ENCODE measurements around the gene DOCK4. TPM values are rescaled to one million over a fixed set of nuclear protein-coding genes. Genes with fewer than 3 reads are reported as not detected.
A peak's percentile ranks its signal among the peaks of the same experiment; 100 is the strongest.

The DOCK4 gene
- total and polyA plus RNA-seq, 5 donors from 2014 or later, result 0.44 TPM; not detected in 4

DNA sequence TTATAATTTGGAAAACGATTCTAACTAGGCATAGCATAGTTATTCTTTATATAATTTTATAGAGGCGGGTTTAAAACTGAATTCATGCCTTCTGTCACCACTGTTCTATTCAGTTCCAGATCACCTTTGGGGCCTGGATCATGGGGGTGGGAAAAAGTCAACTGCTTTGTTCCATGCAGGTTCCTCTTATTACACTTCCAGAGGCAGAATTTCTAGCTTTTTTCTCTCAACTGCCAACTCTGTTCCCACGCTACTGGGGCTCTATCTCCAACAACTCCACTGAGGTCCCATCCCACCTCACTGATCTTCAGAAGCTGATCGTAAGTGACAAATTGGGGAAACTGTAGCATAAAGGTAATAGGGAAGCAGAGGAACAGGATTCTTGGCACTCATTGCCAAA lies 360.3 kb downstream of the DOCK4 start:
- H3K27me3 ChIP-seq (ENCODE audit: control insufficient read depth, insufficient read depth, low read length), result no peaks in the 10 kb centered on the region
- no peaks in the 10 kb centered on the region for H3K36me3 ChIP-seq (ENCODE audit: control insufficient read depth, insufficient read depth, low read length)
- ATAC-seq (ENCODE audit: low read depth in 2 of 2), result no peak
- Mint-ChIP-seq H3K27ac (no peak overlapping the region), H3K4me3 (no peak overlapping the region), H3K4me1 (no peaks in the 10 kb centered on the region), H3K36me3 (no peaks in the 10 kb centered on the region), H3K27me3 (no peaks in the 10 kb centered on the region), H3K9me3 (peaks cover 0 to 9% (median 0%) of the 10 kb centered on the region in 7 donors)
- H3K4me3 ChIP-seq (ENCODE audit: low read depth, low read length), result no peak overlapping the region
- no peak overlapping the region for H3K27ac ChIP-seq (ENCODE audit: insufficient read depth, low read length, poor library complexity, severe bottlenecking)
- H3K4me1 ChIP-seq (ENCODE audit: control insufficient read depth, insufficient read depth, low read length, poor library complexity, severe bottlenecking), result no peaks in the 10 kb centered on the region
- no peaks in the 10 kb centered on the region for H3K9me3 ChIP-seq (ENCODE audit: control insufficient read depth in 2 of 2, low read length in 2 of 2)
- no peak for DNase-seq

DNA sequence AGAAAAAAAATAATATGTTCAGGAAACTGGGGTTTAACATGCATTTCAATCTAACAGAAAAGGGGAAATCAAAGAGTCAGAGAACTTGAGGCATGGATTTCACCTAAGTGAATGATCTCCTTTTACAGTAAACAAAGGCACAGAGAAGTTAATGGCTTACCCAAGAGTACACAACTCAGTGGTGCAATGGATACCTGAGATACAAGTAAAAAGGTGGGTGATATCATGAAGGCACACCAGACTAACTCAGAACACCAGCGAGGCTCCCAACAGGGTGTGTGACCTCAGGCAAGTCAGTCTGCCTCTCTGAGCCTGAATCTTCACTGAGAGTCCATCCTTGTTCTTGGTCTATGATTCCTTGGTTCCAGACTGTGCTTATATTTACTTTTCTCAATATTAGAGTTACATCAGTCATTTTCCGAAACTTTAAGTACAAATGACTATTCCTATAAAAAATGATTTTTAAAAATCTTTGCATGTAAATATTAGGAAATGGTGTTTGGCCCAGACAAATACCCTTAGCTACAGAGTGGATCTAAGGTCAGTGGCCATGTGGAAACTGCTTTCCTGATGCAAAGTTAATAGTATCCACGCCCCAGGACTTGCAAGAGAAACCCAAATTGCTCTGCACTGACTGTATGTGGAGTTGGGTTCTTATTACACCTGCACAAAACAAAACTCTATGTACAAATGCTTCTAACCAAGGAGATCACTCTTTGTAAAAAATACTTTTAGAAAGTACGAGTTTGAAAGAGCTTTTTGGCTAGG lies 361.1 kb downstream of the DOCK4 start:
- Histone ChIP-seq H3K9me3 (ENCODE audit: control insufficient read depth in 2 of 2, low read length in 2 of 2) (no peaks in the 10 kb centered on the region), H3K27me3 (ENCODE audit: control insufficient read depth, insufficient read depth, low read length) (no peaks in the 10 kb centered on the region), H3K27ac (ENCODE audit: insufficient read depth, low read length, poor library complexity, severe bottlenecking) (no peak overlapping the region), H3K4me3 (ENCODE audit: low read depth, low read length) (no peak overlapping the region), H3K36me3 (ENCODE audit: control insufficient read depth, insufficient read depth, low read length) (no peaks in the 10 kb centered on the region), H3K4me1 (ENCODE audit: control insufficient read depth, insufficient read depth, low read length, poor library complexity, severe bottlenecking) (no peaks in the 10 kb centered on the region)
- ATAC-seq (ENCODE audit: low read depth in 2 of 2) (no peak), DNase-seq (no peak)
- no peak overlapping the region for H3K4me3 Mint-ChIP-seq
- no peaks in the 10 kb centered on the region for H3K36me3 Mint-ChIP-seq
- peaks cover 0 to 6% (median 0%) of the 10 kb centered on the region in 7 donors for H3K9me3 Mint-ChIP-seq
- H3K27me3 Mint-ChIP-seq, result no peaks in the 10 kb centered on the region
- no peaks in the 10 kb centered on the region for H3K4me1 Mint-ChIP-seq
- H3K27ac Mint-ChIP-seq, result no peak overlapping the region

DNA sequence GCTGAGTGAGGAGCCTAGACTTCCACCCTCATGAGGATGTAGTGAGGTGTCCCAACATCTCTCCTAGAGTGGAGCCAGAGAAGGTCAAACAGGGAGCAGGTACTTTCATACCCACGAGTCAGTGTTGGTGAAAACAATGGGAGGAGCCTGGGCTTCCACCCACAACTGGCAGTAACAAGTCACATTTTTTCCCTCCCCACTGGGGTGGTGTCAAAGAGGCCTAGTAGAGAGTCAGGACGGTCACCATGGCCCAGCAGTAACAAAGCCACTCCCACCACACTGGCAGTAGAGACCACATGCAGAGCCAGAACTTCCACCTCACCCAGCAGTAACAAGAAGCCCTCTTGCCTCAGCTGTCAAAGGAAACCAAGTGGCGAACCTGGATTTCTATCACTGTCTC lies 363.7 kb downstream of the DOCK4 start:
- Histone ChIP-seq H3K9me3 (ENCODE audit: control insufficient read depth in 2 of 2, low read length in 2 of 2) (no peaks in the 10 kb centered on the region), H3K4me1 (ENCODE audit: control insufficient read depth, insufficient read depth, low read length, poor library complexity, severe bottlenecking) (no peaks in the 10 kb centered on the region), H3K27ac (ENCODE audit: insufficient read depth, low read length, poor library complexity, severe bottlenecking) (no peak overlapping the region), H3K4me3 (ENCODE audit: low read depth, low read length) (no peak overlapping the region), H3K27me3 (ENCODE audit: control insufficient read depth, insufficient read depth, low read length) (no peaks in the 10 kb centered on the region), H3K36me3 (ENCODE audit: control insufficient read depth, insufficient read depth, low read length) (no peaks in the 10 kb centered on the region)
- no peaks in the 10 kb centered on the region for H3K9me3 Mint-ChIP-seq
- H3K4me1 Mint-ChIP-seq, result no peaks in the 10 kb centered on the region
- no peak overlapping the region for H3K27ac Mint-ChIP-seq
- H3K4me3 Mint-ChIP-seq, result no peak overlapping the region
- ATAC-seq (ENCODE audit: low read depth in 2 of 2) (no peak), DNase-seq (no peak)
- H3K36me3 Mint-ChIP-seq, result no peaks in the 10 kb centered on the region
- H3K27me3 Mint-ChIP-seq, result no peaks in the 10 kb centered on the region

DNA sequence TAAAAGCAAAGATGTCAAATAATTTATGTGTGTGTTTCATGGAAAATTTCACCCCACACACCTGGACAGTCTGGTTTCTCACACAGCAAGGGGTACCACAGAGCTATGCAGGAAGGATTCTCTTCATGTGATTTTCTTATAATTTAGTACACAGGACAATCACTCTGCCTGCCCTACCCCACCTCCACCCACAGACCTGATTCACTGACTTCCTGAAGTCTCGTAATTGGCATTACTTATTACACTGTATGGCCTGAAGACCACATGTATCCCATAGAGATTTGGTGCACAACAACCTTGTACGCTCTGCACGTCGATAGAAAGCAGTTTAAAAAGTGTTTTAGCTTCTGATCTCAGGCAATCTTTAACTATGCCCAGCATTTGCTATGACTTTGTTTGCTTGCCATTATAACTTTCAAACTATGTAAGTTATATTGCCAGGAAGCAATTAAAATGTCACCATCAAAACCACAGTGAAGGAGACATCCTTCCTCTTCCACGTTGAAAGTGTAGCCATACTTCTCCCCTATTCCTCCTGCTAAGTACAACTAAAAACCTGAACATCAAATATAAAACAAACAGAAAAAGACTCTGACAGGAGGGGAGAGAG lies 364.5 kb downstream of the DOCK4 start:
- Histone ChIP-seq H3K4me3 (ENCODE audit: low read depth, low read length) (no peak overlapping the region), H3K36me3 (ENCODE audit: control insufficient read depth, insufficient read depth, low read length) (no peaks in the 10 kb centered on the region), H3K4me1 (ENCODE audit: control insufficient read depth, insufficient read depth, low read length, poor library complexity, severe bottlenecking) (no peaks in the 10 kb centered on the region), H3K27ac (ENCODE audit: insufficient read depth, low read length, poor library complexity, severe bottlenecking) (no peak overlapping the region), H3K27me3 (ENCODE audit: control insufficient read depth, insufficient read depth, low read length) (no peaks in the 10 kb centered on the region), H3K9me3 (ENCODE audit: control insufficient read depth in 2 of 2, low read length in 2 of 2) (no peaks in the 10 kb centered on the region)
- Mint-ChIP-seq H3K36me3 (no peaks in the 10 kb centered on the region), H3K9me3 (no peaks in the 10 kb centered on the region), H3K27me3 (no peaks in the 10 kb centered on the region), H3K4me1 (no peaks in the 10 kb centered on the region), H3K4me3 (no peak overlapping the region), H3K27ac (peak overlapping the region in 1 of 3 donors; percentile 45)
- DNase-seq, result no peak
- no peak for ATAC-seq (ENCODE audit: low read depth in 2 of 2)

DNA sequence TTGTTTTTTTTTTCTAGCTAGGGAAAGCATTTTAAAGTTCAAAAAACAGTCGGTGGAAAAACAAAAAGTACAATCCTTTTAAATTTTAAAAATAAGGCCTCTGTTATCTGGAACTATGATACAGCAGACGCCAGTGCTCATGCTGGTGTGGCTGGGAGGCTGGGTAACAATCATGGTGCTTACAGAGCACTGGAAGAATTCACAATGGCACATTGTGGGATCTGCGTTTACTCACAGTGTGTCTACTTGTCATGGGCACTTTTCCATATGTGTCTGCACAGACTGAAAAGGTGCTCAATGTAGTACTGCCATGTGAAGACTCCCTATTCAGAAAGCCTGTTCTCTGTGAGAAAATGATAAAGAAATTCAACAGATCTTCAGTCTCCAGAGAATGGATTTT lies 365.7 kb downstream of the DOCK4 start:
- no peak for ATAC-seq (ENCODE audit: low read depth in 2 of 2)
- H3K36me3 Mint-ChIP-seq, result no peaks in the 10 kb centered on the region
- H3K4me3 ChIP-seq (ENCODE audit: low read depth, low read length), result no peak overlapping the region

DNA sequence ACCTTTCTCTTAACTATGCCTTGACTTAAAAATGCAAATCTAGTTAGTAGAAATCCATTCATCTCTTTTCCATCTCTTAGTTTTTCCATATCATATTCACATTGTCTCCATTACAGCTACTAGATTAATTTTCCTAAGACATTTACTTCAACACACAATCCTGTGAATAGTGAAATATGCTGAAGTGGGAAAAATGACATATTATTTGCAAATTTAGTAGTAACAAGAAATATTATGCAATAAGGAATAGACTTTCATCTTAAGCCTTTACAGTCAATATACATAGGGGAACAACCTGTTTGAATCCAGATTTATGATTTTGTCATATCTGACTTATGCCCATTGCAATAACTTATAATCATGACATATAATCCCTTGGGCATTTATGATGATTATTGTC lies 366.9 kb downstream of the DOCK4 start:
- H3K9me3 ChIP-seq (ENCODE audit: control insufficient read depth in 2 of 2, low read length in 2 of 2), result no peaks in the 10 kb centered on the region
- Mint-ChIP-seq H3K36me3 (no peaks in the 10 kb centered on the region), H3K27ac (no peak overlapping the region), H3K9me3 (peaks cover 0 to 3% (median 0%) of the 10 kb centered on the region in 7 donors), H3K4me1 (no peaks in the 10 kb centered on the region), H3K27me3 (no peaks in the 10 kb centered on the region), H3K4me3 (no peak overlapping the region)
- H3K27me3 ChIP-seq (ENCODE audit: control insufficient read depth, insufficient read depth, low read length), result no peaks in the 10 kb centered on the region
- no peak for DNase-seq
- no peak overlapping the region for H3K27ac ChIP-seq (ENCODE audit: insufficient read depth, low read length, poor library complexity, severe bottlenecking)
- H3K36me3 ChIP-seq (ENCODE audit: control insufficient read depth, insufficient read depth, low read length), result no peaks in the 10 kb centered on the region
- no peak for ATAC-seq (ENCODE audit: low read depth in 2 of 2)
- no peaks in the 10 kb centered on the region for H3K4me1 ChIP-seq (ENCODE audit: control insufficient read depth, insufficient read depth, low read length, poor library complexity, severe bottlenecking)
- H3K4me3 ChIP-seq (ENCODE audit: low read depth, low read length), result no peak overlapping the region

More for the DNA sequence above, 365.7 kb downstream of the DOCK4 start:
- Mint-ChIP-seq H3K9me3 (peaks cover 0 to 3% (median 0%) of the 10 kb centered on the region in 7 donors), H3K27ac (no peak overlapping the region), H3K27me3 (no peaks in the 10 kb centered on the region), H3K4me1 (no peaks in the 10 kb centered on the region), H3K4me3 (no peak overlapping the region)
- no peaks in the 10 kb centered on the region for H3K27me3 ChIP-seq (ENCODE audit: control insufficient read depth, insufficient read depth, low read length)
- H3K9me3 ChIP-seq (ENCODE audit: control insufficient read depth in 2 of 2, low read length in 2 of 2), result no peaks in the 10 kb centered on the region
- no peak for DNase-seq
- no peak overlapping the region for H3K27ac ChIP-seq (ENCODE audit: insufficient read depth, low read length, poor library complexity, severe bottlenecking)
- H3K4me1 ChIP-seq (ENCODE audit: control insufficient read depth, insufficient read depth, low read length, poor library complexity, severe bottlenecking), result no peaks in the 10 kb centered on the region
- H3K36me3 ChIP-seq (ENCODE audit: control insufficient read depth, insufficient read depth, low read length), result no peaks in the 10 kb centered on the region

DNA sequence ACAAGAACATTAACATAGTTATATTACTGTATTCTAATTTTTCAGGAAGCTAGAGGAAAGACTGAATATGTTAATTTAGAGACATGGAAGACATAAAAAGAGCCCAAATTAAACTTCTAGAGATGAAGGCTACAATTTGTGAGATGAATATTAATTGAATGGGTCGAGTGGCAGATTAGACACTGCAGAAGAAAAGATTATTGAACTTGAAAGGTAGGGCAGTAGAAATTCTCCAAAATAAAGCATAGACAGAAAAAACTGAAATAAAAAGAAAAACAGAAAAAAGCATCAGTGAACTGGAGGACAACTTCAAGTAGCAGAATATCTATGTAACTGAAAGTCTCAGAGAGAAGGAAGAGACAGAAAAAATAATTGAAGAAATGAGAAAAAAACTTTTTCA lies 369.6 kb downstream of the DOCK4 start:
- Histone ChIP-seq H3K4me1 (ENCODE audit: control insufficient read depth, insufficient read depth, low read length, poor library complexity, severe bottlenecking) (no peaks in the 10 kb centered on the region), H3K27ac (ENCODE audit: insufficient read depth, low read length, poor library complexity, severe bottlenecking) (no peak overlapping the region), H3K27me3 (ENCODE audit: control insufficient read depth, insufficient read depth, low read length) (no peaks in the 10 kb centered on the region), H3K4me3 (ENCODE audit: low read depth, low read length) (no peak overlapping the region), H3K9me3 (ENCODE audit: control insufficient read depth in 2 of 2, low read length in 2 of 2) (no peaks in the 10 kb centered on the region), H3K36me3 (ENCODE audit: control insufficient read depth, insufficient read depth, low read length) (no peaks in the 10 kb centered on the region)
- ATAC-seq (ENCODE audit: low read depth in 2 of 2) (no peak), DNase-seq (no peak)
- H3K9me3 Mint-ChIP-seq, result peaks cover 0 to 3% (median 1%) of the 10 kb centered on the region in 7 donors
- no peak overlapping the region for H3K4me3 Mint-ChIP-seq
- no peak overlapping the region for H3K27ac Mint-ChIP-seq
- no peaks in the 10 kb centered on the region for H3K36me3 Mint-ChIP-seq
- H3K4me1 Mint-ChIP-seq, result no peaks in the 10 kb centered on the region
- peaks cover 5% of the 10 kb centered on the region for H3K27me3 Mint-ChIP-seq

DNA sequence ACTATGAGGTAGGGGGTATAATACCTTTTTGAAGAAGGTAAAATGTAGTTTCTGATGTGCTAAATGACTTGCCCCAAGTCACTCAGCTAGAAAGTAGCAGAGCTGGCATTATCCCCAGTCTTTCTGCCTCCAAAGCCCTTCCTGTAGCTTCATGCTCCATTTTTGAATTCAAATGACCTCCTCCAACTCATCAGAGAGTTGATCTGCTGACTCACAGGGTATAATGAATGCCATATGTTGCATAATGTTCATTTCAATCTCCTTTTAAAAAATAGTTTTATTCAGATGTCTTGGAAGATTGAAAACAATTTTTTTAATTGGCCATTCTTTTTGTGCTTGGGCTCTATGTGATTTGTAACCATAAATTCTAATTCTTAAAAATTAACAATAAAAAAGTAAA lies 371.1 kb downstream of the DOCK4 start:
- no peak for ATAC-seq (ENCODE audit: low read depth in 2 of 2)
- no peaks in the 10 kb centered on the region for H3K9me3 ChIP-seq (ENCODE audit: control insufficient read depth in 2 of 2, low read length in 2 of 2)
- H3K4me1 Mint-ChIP-seq, result no peaks in the 10 kb centered on the region

More for the DNA sequence above, 371.1 kb downstream of the DOCK4 start:
- Histone ChIP-seq H3K4me3 (ENCODE audit: low read depth, low read length) (no peak overlapping the region), H3K36me3 (ENCODE audit: control insufficient read depth, insufficient read depth, low read length) (no peaks in the 10 kb centered on the region), H3K4me1 (ENCODE audit: control insufficient read depth, insufficient read depth, low read length, poor library complexity, severe bottlenecking) (no peaks in the 10 kb centered on the region), H3K27ac (ENCODE audit: insufficient read depth, low read length, poor library complexity, severe bottlenecking) (no peak overlapping the region), H3K27me3 (ENCODE audit: control insufficient read depth, insufficient read depth, low read length) (no peaks in the 10 kb centered on the region)
- H3K36me3 Mint-ChIP-seq, result no peaks in the 10 kb centered on the region
- no peak for DNase-seq
- H3K27me3 Mint-ChIP-seq, result peaks cover 5% of the 10 kb centered on the region
- no peak overlapping the region for H3K27ac Mint-ChIP-seq
- H3K9me3 Mint-ChIP-seq, result peaks cover 0 to 9% (median 2%) of the 10 kb centered on the region in 7 donors
- no peak overlapping the region for H3K4me3 Mint-ChIP-seq
